Nephron progenitor cell (in vitro differentiated cells): ENCODE results near the gene ST6GAL1.

ENCODE experiments used
- DNase-seq: peaks from one replicate; pipeline ENCODE4 v3.0.0; 2021
- H3K27ac Mint-ChIP-seq: 2 replicates; pipeline ENCODE4 v1.8.0; 2021; ENCODE audit warnings: mild to moderate bottlenecking, moderate library complexity, mixed read lengths
- H3K27me3 Mint-ChIP-seq: 2 replicates; pipeline ENCODE4 v1.8.0; 2021; ENCODE audit warnings: mild to moderate bottlenecking, low read depth, mixed read lengths; ENCODE audit not compliant: poor library complexity
- H3K36me3 Mint-ChIP-seq: 2 replicates; pipeline ENCODE4 v1.8.0; 2021; ENCODE audit warnings: low read depth, mixed read lengths
- H3K4me1 Mint-ChIP-seq: 2 replicates; pipeline ENCODE4 v1.8.0; 2021; ENCODE audit warnings: mixed read lengths
- H3K4me3 Mint-ChIP-seq: 2 replicates; pipeline ENCODE4 v1.8.0; 2021; ENCODE audit warnings: mild to moderate bottlenecking, moderate library complexity, mixed read lengths
- H3K9me3 Mint-ChIP-seq: 2 replicates; pipeline ENCODE4 v1.8.0; 2021; ENCODE audit warnings: mild to moderate bottlenecking, moderate library complexity, mixed read lengths
- CTCF ChIP-seq: fragments of 200-600 bp; sonication (generic); IDR thresholded peaks from 2 replicates; pipeline ENCODE4 v1.5.0; 2021; ENCODE audit warnings: antibody characterized with exemption

Gene ST6GAL1

DNA sequence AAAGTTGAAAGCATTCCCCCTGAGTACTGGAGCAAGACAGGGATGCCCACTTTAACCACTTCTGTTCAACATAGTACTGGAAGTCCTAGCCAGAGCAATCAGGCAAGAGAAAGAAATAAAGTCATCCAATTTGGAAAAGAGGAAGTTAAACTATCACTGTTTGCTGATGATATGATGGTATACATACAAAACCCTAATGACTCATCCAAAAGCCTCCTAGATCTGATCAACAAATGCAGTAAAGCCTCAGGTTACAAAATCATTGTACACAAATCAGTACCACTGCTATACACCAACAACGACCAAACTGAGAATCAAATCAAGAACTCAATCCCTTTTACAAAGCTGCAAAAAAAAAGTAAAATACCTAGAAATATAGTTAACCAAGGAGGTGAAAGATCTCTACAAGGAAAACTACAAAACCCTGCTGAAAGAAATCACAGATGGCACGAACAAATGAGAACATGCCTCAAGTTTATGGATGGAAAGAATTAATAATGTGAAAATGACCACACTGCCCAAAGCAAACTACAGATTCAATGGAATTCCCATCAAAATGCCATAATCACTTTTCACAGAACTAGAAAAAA is 168.7 kb downstream of the ST6GAL1 start:
- Mint-ChIP-seq H3K9me3 (peaks cover 60% of the 10 kb centered on the region), H3K27me3 (peaks cover 3% of the 10 kb centered on the region), H3K36me3 (peaks cover 56% of the 10 kb centered on the region), H3K4me1 (no peaks in the 10 kb centered on the region), H3K4me3 (no peak overlapping the region), H3K27ac (no peak overlapping the region)
- DNase-seq = no peak
- no peak for TF ChIP-seq CTCF

GRCh38 chr3:187101184-187102072 is 171.1 kb downstream of the ST6GAL1 start:
- Mint-ChIP-seq H3K27ac (no peak overlapping the region), H3K4me3 (no peak overlapping the region)

DNA sequence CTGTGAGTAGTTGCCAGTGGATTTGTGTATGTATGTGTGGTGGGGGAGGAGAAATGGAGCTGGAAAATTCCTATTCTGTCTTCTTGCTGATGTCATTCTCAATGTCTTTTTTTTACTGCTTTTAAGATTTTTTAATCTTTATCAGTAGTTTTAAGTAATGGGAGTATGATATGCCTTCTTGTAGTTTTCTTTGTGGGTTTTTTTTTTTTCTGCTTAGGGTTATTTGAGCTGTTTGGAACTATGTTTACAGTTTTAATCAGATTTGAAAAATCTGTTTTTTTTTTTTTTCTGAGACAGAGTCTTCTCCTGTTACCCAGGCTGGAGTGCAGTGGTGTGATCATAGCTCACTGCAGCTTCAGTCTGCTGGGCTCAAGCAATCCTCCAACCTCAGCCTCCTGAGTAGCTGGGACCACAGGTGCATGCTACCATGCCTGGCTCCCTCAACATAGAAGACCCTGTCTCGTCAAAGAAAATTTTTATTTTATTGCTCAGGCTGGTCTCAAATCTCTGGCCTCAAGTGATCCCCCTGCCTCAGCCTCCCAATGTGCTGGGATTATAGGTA is 171.8 kb downstream of the ST6GAL1 start:
- Mint-ChIP-seq H3K27me3 (peaks cover 3% of the 10 kb centered on the region), H3K36me3 (peaks cover 36% of the 10 kb centered on the region), H3K9me3 (peaks cover 34% of the 10 kb centered on the region), H3K4me1 (peaks cover 12% of the 10 kb centered on the region), H3K4me3 (no peak overlapping the region), H3K27ac (no peak overlapping the region)
- no peak for TF ChIP-seq CTCF
- no peak for DNase-seq

More at GRCh38 chr3:187101184-187102072, 171.1 kb downstream of the ST6GAL1 start:
- Mint-ChIP-seq H3K36me3 (peaks cover 39% of the 10 kb centered on the region), H3K9me3 (peaks cover 41% of the 10 kb centered on the region), H3K27me3 (peaks cover 3% of the 10 kb centered on the region), H3K4me1 (peaks cover 12% of the 10 kb centered on the region)
- no peak for TF ChIP-seq CTCF
- no peak for DNase-seq

DNA sequence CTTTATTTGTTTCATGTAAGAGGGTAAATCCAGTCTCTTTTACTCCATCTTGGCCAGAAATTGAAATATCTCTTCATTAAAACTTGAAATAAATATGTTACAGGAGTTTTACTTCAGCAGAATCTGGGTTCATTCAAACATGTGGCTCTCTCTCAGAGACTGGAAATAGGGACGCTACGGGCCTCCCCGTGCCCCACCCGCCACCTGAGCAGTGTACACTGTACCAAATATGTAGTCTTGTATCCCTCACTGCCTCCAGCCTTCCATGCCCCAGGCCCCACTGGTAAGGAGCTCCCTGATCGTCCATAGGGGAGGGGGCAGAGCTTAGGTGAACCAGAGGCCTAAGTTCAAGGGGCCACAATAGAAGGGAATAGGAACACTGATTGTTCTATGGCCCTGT is 172.9 kb downstream of the ST6GAL1 start:
- H3K9me3 Mint-ChIP-seq = peaks cover 23% of the 10 kb centered on the region
- DNase-seq = no peak
- H3K4me3 Mint-ChIP-seq = no peak overlapping the region
- H3K27me3 Mint-ChIP-seq = peaks cover 3% of the 10 kb centered on the region
- H3K36me3 Mint-ChIP-seq = peaks cover 25% of the 10 kb centered on the region
- H3K4me1 Mint-ChIP-seq = peaks cover 12% of the 10 kb centered on the region
- H3K27ac Mint-ChIP-seq = no peak overlapping the region
- no peak for TF ChIP-seq CTCF

- peaks cover 14% of the 10 kb centered on the region for H3K36me3 Mint-ChIP-seq
- TF ChIP-seq CTCF = no peak
- H3K4me1 Mint-ChIP-seq = peaks cover 12% of the 10 kb centered on the region
Measured at GRCh38 chr3:187104342-187104741, 174.0 kb downstream of the ST6GAL1 start.

More at GRCh38 chr3:187104342-187104741, 174.0 kb downstream of the ST6GAL1 start:
- Mint-ChIP-seq H3K27ac (peak overlapping the region; percentile 68), H3K4me3 (no peak overlapping the region), H3K9me3 (peaks cover 12% of the 10 kb centered on the region), H3K27me3 (peaks cover under 1% of the 10 kb centered on the region)
- no peak for DNase-seq
